HepG2 (cell line): ENCODE data around the gene SEC31A. TPM values are rescaled to one million over a fixed set of nuclear protein-coding genes. Genes with fewer than 3 reads are reported as not detected.
A peak's percentile ranks its signal among the peaks of the same experiment; 100 is the strongest.

Experiments used
- ATAC-seq: fragments of 200-7000 bp; cut with Tn5 transposase; 3 replicates; pipeline ENCODE4 v1.9.1; 2020; ENCODE audit warnings: mild to moderate bottlenecking, moderate library complexity
- BruUV-seq: library from RNA; stranded (reverse); fragments of 400-500 nt; replicated peaks from 2 replicates; lab custom pipeline; 2021; lab: Mats Ljungman, UMichigan
- CTCF ChIA-PET: fragments of 300-600 bp; formaldehyde crosslinking; extraction: SDS; loops from one replicate; lab custom pipeline; 2021; ENCODE audit warnings: low total read pairs, inconsistent platforms, low intra/inter-chr PET ratio; lab: Yijun Ruan, JAX
- POLR2A ChIA-PET: fragments of 350-600 bp; sonication (Branson Sonifier 250); formaldehyde crosslinking; loops from one replicate; lab custom pipeline; 2020; ENCODE audit warnings: antibody characterized with exemption, inconsistent platforms; lab: Yijun Ruan, JAX
- DNase-seq: peaks from one replicate; pipeline ENCODE4 v3.0.0-alpha.2; 2015; ENCODE audit warnings: low spot score
- FAIRE-seq: peaks from 3 replicates; lab custom pipeline; 2011; peaks lifted over from hg19 to GRCh38; lab: Jason Lieb, UNC
- H2AFZ ChIP-seq: one replicate; pipeline ENCODE4 v1.6.1; 2011; ENCODE audit warnings: low read length, inconsistent platforms
- H3K27ac ChIP-seq: fragments of 300-600 bp; 3 replicates; pipeline ENCODE4 v1.8.0; 2011; ENCODE audit warnings: mixed run types, mild to moderate bottlenecking, mixed read lengths, low read length, inconsistent platforms; ENCODE audit not compliant: insufficient read depth; ENCODE audit errors: extremely low read length
- H3K27me3 ChIP-seq, 2 experiments: fragments of 200-600 bp in 1 of 2; 2 replicates in 1 of 2; 3 replicates in 1 of 2; pipeline versions ENCODE4 v1.6.0 to v1.8.0; 2011; ENCODE audit warnings: low read length in 2 of 2, mild to moderate bottlenecking in 2 of 2, moderate library complexity in 2 of 2, inconsistent platforms in 1 of 2; ENCODE audit not compliant: insufficient read depth in 2 of 2, control insufficient read depth in 1 of 2
- H3K36me3 ChIP-seq, 2 experiments: fragments of 200-600 bp in 1 of 2; replicated peaks in 1 of 2; 2 replicates in 1 of 2; 3 replicates in 1 of 2; pipeline versions ENCODE4 v1.5.1 to v1.8.0; 2011; ENCODE audit warnings: low read length in 2 of 2, inconsistent platforms in 1 of 2; ENCODE audit not compliant: insufficient read depth in 2 of 2, control insufficient read depth in 1 of 2
- H3K4me1 ChIP-seq: 2 replicates; pipeline ENCODE4 v1.5.1; 2012; ENCODE audit warnings: low read length, inconsistent platforms; ENCODE audit not compliant: insufficient read depth
- H3K4me2 ChIP-seq: 2 replicates; pipeline ENCODE4 v1.6.0; 2011; ENCODE audit warnings: low read depth, low read length, inconsistent platforms
- H3K4me3 ChIP-seq, 3 experiments: fragments of 200-600 bp in 1 of 3; sonication (generic), shearing (Covaris generic) in 1 of 3; replicated peaks in 1 of 3; 2 replicates each; pipeline ENCODE4 v1.5.1; 2011 to 2016; ENCODE audit warnings: low read length in 3 of 3, inconsistent platforms in 2 of 3, low read depth in 2 of 3, mild to moderate bottlenecking in 2 of 3, control low read depth in 1 of 3, mixed read lengths in 1 of 3; ENCODE audit not compliant: insufficient read depth in 1 of 3
- H3K79me2 ChIP-seq: one replicate; pipeline ENCODE4 v1.6.1; 2011; ENCODE audit warnings: low read length, inconsistent platforms; ENCODE audit not compliant: insufficient read depth
- H3K9ac ChIP-seq: 2 replicates; pipeline ENCODE4 v1.6.0; 2011; ENCODE audit warnings: mild to moderate bottlenecking, low read depth, low read length, inconsistent platforms; ENCODE audit not compliant: insufficient read depth
- H3K9me3 ChIP-seq: 2 replicates; pipeline ENCODE4 v1.5.1; 2012; ENCODE audit warnings: mild to moderate bottlenecking, low read length
- H4K20me1 ChIP-seq: 2 replicates; pipeline ENCODE4 v1.6.0; 2011; ENCODE audit warnings: inconsistent platforms, mild to moderate bottlenecking, low read length, moderate library complexity; ENCODE audit not compliant: insufficient read depth
- ATM ChIP-seq: fragments of 450-650 bp; IDR thresholded peaks from 2 replicates; pipeline ENCODE4 v1.7.1; 2017; ENCODE audit warnings: mild to moderate bottlenecking, borderline replicate concordance
- CHCHD3 ChIP-seq: sonication (generic); formaldehyde crosslinking; IDR thresholded peaks from 2 replicates; pipeline ENCODE4 v1.8.0; 2022; ENCODE audit warnings: mild to moderate bottlenecking, missing genetic modification reagents, moderate library complexity
- CREM ChIP-seq, 2 experiments: sonication (generic) in 1 of 2; formaldehyde crosslinking in 1 of 2; IDR thresholded peaks; 2 replicates each; pipeline versions ENCODE4 v1.4.0 to v1.6.1; 2016 to 2020; ENCODE audit warnings: antibody characterized with exemption in 1 of 2, mild to moderate bottlenecking in 1 of 2, missing genetic modification reagents in 1 of 2
- FOXP1 ChIP-seq, 2 experiments: fragments of 450-650 bp in 1 of 2; IDR thresholded peaks; 2 replicates each; pipeline ENCODE4 v1.6.1; 2017 to 2018; ENCODE audit warnings: antibody characterized with exemption in 1 of 2
- HES4 ChIP-seq: sonication (generic); formaldehyde crosslinking; IDR thresholded peaks from 2 replicates; pipeline ENCODE4 v1.9.0; 2021; ENCODE audit warnings: mild to moderate bottlenecking, missing genetic modification reagents, borderline replicate concordance
- HOXA7 ChIP-seq: sonication (generic); formaldehyde crosslinking; IDR thresholded peaks from 2 replicates; pipeline ENCODE4 v1.8.1; 2022; ENCODE audit warnings: mild to moderate bottlenecking, missing genetic modification reagents, moderate library complexity
- MAZ ChIP-seq, 2 experiments: sonication (generic) in 1 of 2; formaldehyde crosslinking in 1 of 2; IDR thresholded peaks; 2 replicates each; pipeline versions ENCODE4 v1.5.0 to v1.6.1; 2012 to 2020; ENCODE audit warnings: low read depth in 2 of 2, mild to moderate bottlenecking in 2 of 2, borderline replicate concordance in 1 of 2, improper control_type of control experiment in 1 of 2, low read length in 1 of 2, missing genetic modification reagents in 1 of 2, moderate library complexity in 1 of 2
- NFYB ChIP-seq: sonication (generic); formaldehyde crosslinking; IDR thresholded peaks from 2 replicates; pipeline ENCODE4 v1.4.0; 2020; ENCODE audit warnings: missing genetic modification reagents
- PRMT3 ChIP-seq: sonication (generic); formaldehyde crosslinking; IDR thresholded peaks from 2 replicates; pipeline ENCODE4 v1.8.1; 2022; ENCODE audit warnings: low read depth, mild to moderate bottlenecking, moderate library complexity, missing genetic modification reagents, borderline replicate concordance
- RAD21 ChIP-seq: fragments of 450-650 bp; formaldehyde crosslinking; IDR thresholded peaks from 2 replicates; pipeline ENCODE4 v1.5.0; 2020; ENCODE audit warnings: mild to moderate bottlenecking
- SAP130 ChIP-seq: IDR thresholded peaks from 2 replicates; pipeline ENCODE4 v1.6.1; 2016; ENCODE audit warnings: low read depth
- ZBTB21 ChIP-seq: sonication (generic); formaldehyde crosslinking; IDR thresholded peaks from 2 replicates; pipeline ENCODE4 v1.4.0; 2020; ENCODE audit warnings: missing genetic modification reagents
- ZNF10 ChIP-seq: sonication (generic); formaldehyde crosslinking; IDR thresholded peaks from 2 replicates; pipeline ENCODE4 v1.4.0; 2020; ENCODE audit warnings: mild to moderate bottlenecking, low read depth, missing genetic modification reagents, borderline replicate concordance
- ZNF296 ChIP-seq: sonication (generic); formaldehyde crosslinking; conservative IDR thresholded peaks from 2 replicates; pipeline ENCODE4 v1.5.0; 2020; ENCODE audit warnings: mild to moderate bottlenecking, missing genetic modification reagents
- ZNF501 ChIP-seq: sonication (generic); formaldehyde crosslinking; IDR thresholded peaks from 2 replicates; pipeline ENCODE4 v1.5.1; 2020; ENCODE audit warnings: mild to moderate bottlenecking, moderate library complexity, missing genetic modification reagents
- ZNF839 ChIP-seq: sonication (generic); formaldehyde crosslinking; IDR thresholded peaks from 2 replicates; pipeline ENCODE4 v1.4.0; 2020; ENCODE audit warnings: missing genetic modification reagents, mild to moderate bottlenecking, borderline replicate concordance
- ZNF879 ChIP-seq: sonication (generic); formaldehyde crosslinking; IDR thresholded peaks from 2 replicates; pipeline ENCODE4 v1.8.1; 2023; ENCODE audit warnings: missing genetic modification reagents
- WGBS: methylation state at CpG from one replicate; pipeline ENCODE4 v1.1.6; 2017; ENCODE audit warnings: low lambda C conversion rate; 5-methylcytosine and 5-hydroxymethylcytosine counted together
- in situ Hi-C: cut with HindIII; loops from 2 replicates; pipeline ENCODE4 v1.10.0; 2017; ENCODE audit warnings: low pct_unique_long_range_greater_than_20kb; ENCODE audit not compliant: extremely low pct_ligation_motif_present
- intact Hi-C: fragments of 100-400 bp; cut with micrococcal nuclease; formaldehyde crosslinking; loops from one replicate; pipeline ENCODE4 v1.10.0; 2022; ENCODE audit not compliant: unreplicated experiment
- polyA plus RNA-seq, 8 experiments: library from polyadenylated mRNA; depleted of rRNA in 3 of 8; stranded (reverse) in 7 of 8; unstranded in 1 of 8; fragments of >200 nt; fragmentation: Illumina TruSeq in 4 of 8; extraction: Trizol in 4 of 8; gene quantifications; 2 replicates each; pipeline versions ENCODE4 v1.2.1 to v1.2.3, GENCODE V29; 2011 to 2016; ENCODE audit warnings: low read depth in 4 of 8, missing spikeins in 1 of 8, mixed read lengths in 1 of 8; ENCODE audit not compliant: insufficient read depth in 1 of 8
- total RNA-seq, 5 experiments: library from RNA; depleted of rRNA; stranded (reverse); fragments of >200 nt; fragmentation: Illumina TruSeq; extraction: Trizol; gene quantifications; 2 replicates each; pipeline ENCODE4 v1.2.3, GENCODE V29; 2016; ENCODE audit warnings: low read depth in 1 of 5
- TF ChIP-seq, protein P1 (sequence below): sonication (generic); formaldehyde crosslinking; IDR thresholded peaks from 2 replicates; pipeline ENCODE4 v1.9.0; 2022; ENCODE audit warnings: missing genetic modification reagents, mild to moderate bottlenecking, borderline replicate concordance
- TF ChIP-seq, protein P2 (sequence below): sonication (generic); formaldehyde crosslinking; IDR thresholded peaks from 2 replicates; pipeline ENCODE4 v1.4.0; 2020; ENCODE audit warnings: missing genetic modification reagents
- TF ChIP-seq, protein P3 (sequence below): sonication (generic); formaldehyde crosslinking; IDR thresholded peaks from 2 replicates; pipeline ENCODE4 v1.4.0; 2020; ENCODE audit warnings: missing genetic modification reagents

Gene SEC31A
- total and polyA plus RNA-seq, 2 of the 13 experiments (the other 11 are each of a cell fraction or from before 2014, with no cell fraction given), result 231 to 435 TPM

DNA sequence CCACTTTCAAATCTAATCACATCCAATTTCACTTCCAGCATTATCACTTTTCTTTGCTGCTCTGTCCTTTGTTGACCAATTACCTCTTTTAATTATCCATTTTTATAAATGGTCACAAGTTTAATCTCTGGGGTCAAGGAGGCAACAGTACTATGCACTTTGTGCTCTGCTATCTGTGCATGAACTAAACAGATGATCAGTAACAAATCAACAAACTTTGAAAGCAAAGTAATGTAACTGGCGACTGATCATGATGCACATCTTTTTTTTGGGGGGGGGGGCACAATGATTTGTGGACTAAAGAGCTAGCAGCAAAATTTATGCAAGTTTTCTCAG is 1.5 kb upstream of the SEC31A start:
- intact Hi-C loops, result no loop called here
- peak overlapping the region in 2 of 3 experiments; percentile 58 to 91; a peak in 3 of 6 replicates for H3K4me3 ChIP-seq
- CTCF ChIA-PET, result no interaction called here
- no peak for TF ChIP-seq FOXP1 (IDR thresholded peaks at IDR 0.05)
- peak; percentile 58 for TF ChIP-seq FOXP1 (CRISPR knock-in tag; IDR thresholded peaks at IDR 0.05)
- no peak for TF ChIP-seq ZBTB21 (CRISPR knock-in tag)
- TF ChIP-seq HOXA7 (CRISPR knock-in tag), result no peak
- no peak for TF ChIP-seq RAD21
- no peak for TF ChIP-seq CHCHD3 (CRISPR knock-in tag)
- TF ChIP-seq ZNF10, result no peak
- no peak for TF ChIP-seq HES4 (CRISPR knock-in tag)
- no peak for TF ChIP-seq ZNF296
- TF ChIP-seq, protein P1, sequence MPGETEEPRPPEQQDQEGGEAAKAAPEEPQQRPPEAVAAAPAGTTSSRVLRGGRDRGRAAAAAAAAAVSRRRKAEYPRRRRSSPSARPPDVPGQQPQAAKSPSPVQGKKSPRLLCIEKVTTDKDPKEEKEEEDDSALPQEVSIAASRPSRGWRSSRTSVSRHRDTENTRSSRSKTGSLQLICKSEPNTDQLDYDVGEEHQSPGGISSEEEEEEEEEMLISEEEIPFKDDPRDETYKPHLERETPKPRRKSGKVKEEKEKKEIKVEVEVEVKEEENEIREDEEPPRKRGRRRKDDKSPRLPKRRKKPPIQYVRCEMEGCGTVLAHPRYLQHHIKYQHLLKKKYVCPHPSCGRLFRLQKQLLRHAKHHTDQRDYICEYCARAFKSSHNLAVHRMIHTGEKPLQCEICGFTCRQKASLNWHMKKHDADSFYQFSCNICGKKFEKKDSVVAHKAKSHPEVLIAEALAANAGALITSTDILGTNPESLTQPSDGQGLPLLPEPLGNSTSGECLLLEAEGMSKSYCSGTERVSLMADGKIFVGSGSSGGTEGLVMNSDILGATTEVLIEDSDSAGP (CRISPR knock-in tag), result no peak
- TF ChIP-seq, protein P2, sequence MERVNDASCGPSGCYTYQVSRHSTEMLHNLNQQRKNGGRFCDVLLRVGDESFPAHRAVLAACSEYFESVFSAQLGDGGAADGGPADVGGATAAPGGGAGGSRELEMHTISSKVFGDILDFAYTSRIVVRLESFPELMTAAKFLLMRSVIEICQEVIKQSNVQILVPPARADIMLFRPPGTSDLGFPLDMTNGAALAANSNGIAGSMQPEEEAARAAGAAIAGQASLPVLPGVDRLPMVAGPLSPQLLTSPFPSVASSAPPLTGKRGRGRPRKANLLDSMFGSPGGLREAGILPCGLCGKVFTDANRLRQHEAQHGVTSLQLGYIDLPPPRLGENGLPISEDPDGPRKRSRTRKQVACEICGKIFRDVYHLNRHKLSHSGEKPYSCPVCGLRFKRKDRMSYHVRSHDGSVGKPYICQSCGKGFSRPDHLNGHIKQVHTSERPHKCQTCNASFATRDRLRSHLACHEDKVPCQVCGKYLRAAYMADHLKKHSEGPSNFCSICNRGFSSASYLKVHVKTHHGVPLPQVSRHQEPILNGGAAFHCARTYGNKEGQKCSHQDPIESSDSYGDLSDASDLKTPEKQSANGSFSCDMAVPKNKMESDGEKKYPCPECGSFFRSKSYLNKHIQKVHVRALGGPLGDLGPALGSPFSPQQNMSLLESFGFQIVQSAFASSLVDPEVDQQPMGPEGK (CRISPR knock-in tag), result peak; percentile 60; the same call in 1 of the 2 replicates
- no peak for TF ChIP-seq MAZ (IDR thresholded peaks at IDR 0.05; ENCODE audit: borderline replicate concordance, low read depth, low read length)
- TF ChIP-seq MAZ (CRISPR knock-in tag; IDR thresholded peaks at IDR 0.05; ENCODE audit: low read depth), result no peak
- TF ChIP-seq CREM (IDR thresholded peaks at IDR 0.05), result no peak
- no peak for TF ChIP-seq CREM (CRISPR knock-in tag; IDR thresholded peaks at IDR 0.05)
- no peak for TF ChIP-seq ZNF879 (CRISPR knock-in tag)
- TF ChIP-seq PRMT3 (CRISPR knock-in tag), result no peak
- no peak for TF ChIP-seq ATM
- TF ChIP-seq ZNF839, result no peak
- TF ChIP-seq, protein P3, sequence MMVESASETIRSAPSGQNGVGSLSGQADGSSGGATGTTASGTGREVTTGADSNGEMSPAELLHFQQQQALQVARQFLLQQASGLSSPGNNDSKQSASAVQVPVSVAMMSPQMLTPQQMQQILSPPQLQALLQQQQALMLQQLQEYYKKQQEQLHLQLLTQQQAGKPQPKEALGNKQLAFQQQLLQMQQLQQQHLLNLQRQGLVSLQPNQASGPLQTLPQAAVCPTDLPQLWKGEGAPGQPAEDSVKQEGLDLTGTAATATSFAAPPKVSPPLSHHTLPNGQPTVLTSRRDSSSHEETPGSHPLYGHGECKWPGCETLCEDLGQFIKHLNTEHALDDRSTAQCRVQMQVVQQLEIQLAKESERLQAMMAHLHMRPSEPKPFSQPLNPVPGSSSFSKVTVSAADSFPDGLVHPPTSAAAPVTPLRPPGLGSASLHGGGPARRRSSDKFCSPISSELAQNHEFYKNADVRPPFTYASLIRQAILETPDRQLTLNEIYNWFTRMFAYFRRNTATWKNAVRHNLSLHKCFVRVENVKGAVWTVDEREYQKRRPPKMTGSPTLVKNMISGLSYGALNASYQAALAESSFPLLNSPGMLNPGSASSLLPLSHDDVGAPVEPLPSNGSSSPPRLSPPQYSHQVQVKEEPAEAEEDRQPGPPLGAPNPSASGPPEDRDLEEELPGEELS, result 0 out of 2 replicates have a peak, but pooled peaks have one; percentile 16
- TF ChIP-seq NFYB, result no peak
- TF ChIP-seq SAP130 (CRISPR knock-in tag), result peak; percentile 25; the same call in 1 of the 2 replicates
- TF ChIP-seq ZNF501 (CRISPR knock-in tag), result no peak

More for the DNA sequence above, 1.5 kb upstream of the SEC31A start:
- Histone ChIP-seq H4K20me1 (peaks cover 2% of the 10 kb centered on the region; the same call in 1 of the 2 replicates), H3K36me3 (no peaks in the 10 kb centered on the region; a peak in 2 of 5 replicates), H3K9me3 (no peaks in the 10 kb centered on the region), H3K4me1 (peaks cover 44% of the 10 kb centered on the region), H3K4me2 (peak overlapping the region; percentile 80), H2AFZ (no peak overlapping the region), H3K27ac (peak overlapping the region; percentile 98), H3K9ac (peak overlapping the region; percentile 100), H3K27me3 (no peaks in the 10 kb centered on the region; a peak in 1 of 5 replicates), H3K79me2 (peaks cover 61% of the 10 kb centered on the region)
- no TSS peak for BruUV-seq
- in situ Hi-C loops, result no loop called here
- no peak for DNase-seq
- 16% methylated on average over 1 of the region's 1 CpG for WGBS
- no peak for FAIRE-seq
- POLR2A ChIA-PET, result interaction anchor here (1.0 to 1.1 kb wide), 2 partner anchors 8 to 143 kb away, joined by 3 to 20 read pairs; partner anchors contain the start of genes COPS4 and THAP9
- ATAC-seq, result no peak
